Activated CD8-positive, alpha-beta T cell treated with anti-CD3 and anti-CD28 coated beads for 36 hours (primary cell): ENCODE results near the gene TMEM151A. TPM values are rescaled to one million over a fixed set of nuclear protein-coding genes. Genes with fewer than 3 reads are reported as not detected.

Source experiments
- ATAC-seq: fragments of 200-7000 bp; cut with Tn5 transposase; one replicate; pipeline ENCODE4 v1.10.0; 2021; ENCODE audit warnings: mild to moderate bottlenecking, moderate library complexity
- CTCF ChIA-PET: fragments of 350-600 bp; sonication (Branson Sonifier 250); formaldehyde crosslinking; loops from one replicate; lab custom pipeline; 2021; ENCODE audit warnings: antibody characterized with exemption; lab: Charles Lee
- POLR2A ChIA-PET: fragments of 350-600 bp; sonication (Branson Sonifier 250); formaldehyde crosslinking; loops from one replicate; lab custom pipeline; 2021; ENCODE audit warnings: antibody characterized with exemption; lab: Charles Lee
- DNase-seq: peaks from one replicate; pipeline ENCODE4 v3.0.0-alpha.2; 2020
- H3K27ac Mint-ChIP-seq: one replicate; pipeline ENCODE4 v1.8.0; 2021; ENCODE audit warnings: mild to moderate bottlenecking, mixed read lengths
- H3K27me3 Mint-ChIP-seq: one replicate; pipeline ENCODE4 v1.8.0; 2021; ENCODE audit warnings: mixed read lengths
- H3K36me3 Mint-ChIP-seq: one replicate; pipeline ENCODE4 v1.8.0; 2021; ENCODE audit warnings: low read depth, mixed read lengths
- H3K4me1 Mint-ChIP-seq: one replicate; pipeline ENCODE4 v1.8.0; 2021; ENCODE audit warnings: low read depth, mixed read lengths
- H3K4me3 Mint-ChIP-seq: one replicate; pipeline ENCODE4 v1.8.0; 2021; ENCODE audit warnings: mild to moderate bottlenecking, moderate library complexity, mixed read lengths
- H3K9me3 Mint-ChIP-seq: one replicate; pipeline ENCODE4 v1.8.0; 2021; ENCODE audit warnings: mixed read lengths
- intact Hi-C: fragments of 100-400 bp; cut with micrococcal nuclease; formaldehyde crosslinking; loops from one replicate; pipeline ENCODE4 v1.10.0; 2022
- total RNA-seq, 2 experiments: library from RNA; stranded (reverse); gene quantifications; one replicate each; pipeline ENCODE4 v1.2.3, GENCODE V29; 2021
- TF ChIP-seq, protein P1 (sequence below): fragments of 200-600 bp; IDR thresholded peaks from one replicate; pipeline ENCODE4 v1.8.0; 2022; ENCODE audit warnings: antibody characterized with exemption, mild to moderate bottlenecking

The TMEM151A gene
- total RNA-seq, 2 experiments from 2014 or later = not detected

DNA sequence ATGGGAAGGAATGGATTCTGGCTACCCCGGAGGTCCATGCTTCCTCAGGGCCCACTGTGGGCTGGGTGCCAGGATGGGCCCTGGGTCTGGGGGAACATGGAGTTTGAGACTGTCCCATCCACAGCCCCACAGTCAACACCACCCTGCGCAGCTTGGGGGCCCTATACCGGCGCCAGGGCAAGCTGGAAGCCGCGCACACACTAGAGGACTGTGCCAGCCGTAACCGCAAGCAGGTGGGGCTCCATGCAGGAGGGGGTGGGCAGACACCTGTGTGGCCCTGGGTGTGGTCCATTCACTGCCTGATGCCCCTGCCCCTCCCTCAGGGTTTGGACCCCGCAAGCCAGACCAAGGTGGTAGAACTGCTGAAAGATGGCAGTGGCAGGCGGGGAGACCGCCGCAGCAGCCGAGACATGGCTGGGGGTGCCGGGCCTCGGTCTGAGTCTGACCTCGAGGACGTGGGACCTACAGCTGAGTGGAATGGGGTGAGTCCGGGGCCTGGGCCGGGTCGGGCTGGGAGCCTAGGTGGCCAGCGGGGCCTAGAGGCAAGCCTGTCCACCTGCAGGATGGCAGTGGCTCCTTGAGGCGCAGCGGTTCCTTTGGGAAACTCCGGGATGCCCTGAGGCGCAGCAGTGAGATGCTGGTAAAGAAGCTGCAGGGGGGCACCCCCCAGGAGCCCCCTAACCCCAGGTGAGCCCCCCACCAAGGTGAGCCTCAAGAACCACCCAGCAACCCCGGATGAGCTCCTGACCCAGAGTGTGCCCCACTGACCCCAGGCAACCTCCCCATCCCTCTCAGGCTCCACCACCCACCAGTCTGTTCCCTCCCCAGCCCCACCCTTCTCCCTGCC lies 25.9 kb upstream of the TMEM151A start:
- Mint-ChIP-seq H3K4me3 (no peak overlapping the region), H3K27me3 (no peaks in the 10 kb centered on the region), H3K36me3 (peaks cover 30% of the 10 kb centered on the region), H3K27ac (no peak overlapping the region), H3K9me3 (no peaks in the 10 kb centered on the region), H3K4me1 (peaks cover 18% of the 10 kb centered on the region)
- no peak for DNase-seq
- ChIA-PET POLR2A (interaction anchor here (0.7 to 1.1 kb wide), 4 partner anchors 7 to 22 kb away, joined by 3 to 4 read pairs (median 4); no protein-coding TSS in a partner anchor), CTCF (interaction anchor here (0.7 to 1.6 kb wide), 7 partner anchors 7 to 65 kb away, joined by 3 to 5 read pairs (median 3); no protein-coding TSS in a partner anchor)
- intact Hi-C loops = no loop called here
- TF ChIP-seq, protein P1, sequence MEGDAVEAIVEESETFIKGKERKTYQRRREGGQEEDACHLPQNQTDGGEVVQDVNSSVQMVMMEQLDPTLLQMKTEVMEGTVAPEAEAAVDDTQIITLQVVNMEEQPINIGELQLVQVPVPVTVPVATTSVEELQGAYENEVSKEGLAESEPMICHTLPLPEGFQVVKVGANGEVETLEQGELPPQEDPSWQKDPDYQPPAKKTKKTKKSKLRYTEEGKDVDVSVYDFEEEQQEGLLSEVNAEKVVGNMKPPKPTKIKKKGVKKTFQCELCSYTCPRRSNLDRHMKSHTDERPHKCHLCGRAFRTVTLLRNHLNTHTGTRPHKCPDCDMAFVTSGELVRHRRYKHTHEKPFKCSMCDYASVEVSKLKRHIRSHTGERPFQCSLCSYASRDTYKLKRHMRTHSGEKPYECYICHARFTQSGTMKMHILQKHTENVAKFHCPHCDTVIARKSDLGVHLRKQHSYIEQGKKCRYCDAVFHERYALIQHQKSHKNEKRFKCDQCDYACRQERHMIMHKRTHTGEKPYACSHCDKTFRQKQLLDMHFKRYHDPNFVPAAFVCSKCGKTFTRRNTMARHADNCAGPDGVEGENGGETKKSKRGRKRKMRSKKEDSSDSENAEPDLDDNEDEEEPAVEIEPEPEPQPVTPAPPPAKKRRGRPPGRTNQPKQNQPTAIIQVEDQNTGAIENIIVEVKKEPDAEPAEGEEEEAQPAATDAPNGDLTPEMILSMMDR = no peak
- no peak for ATAC-seq

DNA sequence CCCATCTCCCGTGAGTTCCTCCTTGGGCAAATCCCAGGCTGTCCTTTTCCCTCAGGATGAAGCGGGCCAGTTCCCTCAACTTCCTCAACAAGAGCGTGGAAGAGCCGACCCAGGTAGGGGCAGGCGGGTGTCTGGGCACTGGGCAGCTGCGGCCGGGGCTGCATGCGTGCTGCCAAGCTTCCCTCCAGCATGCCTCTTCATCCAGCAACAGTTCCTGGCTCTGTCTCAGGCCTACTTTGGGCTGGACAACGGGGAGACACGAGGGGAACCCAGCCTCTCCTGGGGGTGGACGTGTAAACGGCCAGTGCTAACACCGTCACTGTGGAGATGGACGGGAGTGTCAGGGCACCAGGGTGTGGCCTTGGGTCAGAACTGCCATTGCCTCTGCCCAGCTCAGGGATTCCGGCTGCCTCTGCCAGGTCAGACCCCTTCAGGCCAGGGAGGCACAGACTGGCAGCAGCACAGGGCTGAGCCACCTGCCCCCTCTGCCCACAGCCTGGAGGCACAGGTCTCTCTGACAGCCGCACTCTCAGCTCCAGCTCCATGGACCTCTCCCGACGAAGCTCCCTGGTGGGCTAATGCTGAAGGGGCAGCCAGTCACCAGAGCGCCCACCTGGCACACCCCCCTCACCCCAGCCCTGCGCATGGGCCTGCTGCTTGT lies 25.2 kb upstream of the TMEM151A start:
- TF ChIP-seq, protein P1 = no peak
- ChIA-PET POLR2A (interaction anchor here (0.9 to 1.0 kb wide), 2 partner anchors 8 to 11 kb away, joined by 3 to 4 read pairs; no protein-coding TSS in a partner anchor), CTCF (interaction anchor here (1.2 to 7.6 kb wide), 3 partner anchors 8 to 45 kb away, joined by 3 to 37 read pairs (median 3); no protein-coding TSS in a partner anchor)
- H3K36me3 Mint-ChIP-seq = peaks cover 31% of the 10 kb centered on the region
- H3K27ac Mint-ChIP-seq = no peak overlapping the region
- H3K27me3 Mint-ChIP-seq = no peaks in the 10 kb centered on the region
- DNase-seq = no peak
- ATAC-seq = no peak
- H3K4me1 Mint-ChIP-seq = peaks cover 20% of the 10 kb centered on the region
- H3K4me3 Mint-ChIP-seq = peak overlapping the region; percentile 91
- intact Hi-C loops = no loop called here
- H3K9me3 Mint-ChIP-seq = no peaks in the 10 kb centered on the region

DNA sequence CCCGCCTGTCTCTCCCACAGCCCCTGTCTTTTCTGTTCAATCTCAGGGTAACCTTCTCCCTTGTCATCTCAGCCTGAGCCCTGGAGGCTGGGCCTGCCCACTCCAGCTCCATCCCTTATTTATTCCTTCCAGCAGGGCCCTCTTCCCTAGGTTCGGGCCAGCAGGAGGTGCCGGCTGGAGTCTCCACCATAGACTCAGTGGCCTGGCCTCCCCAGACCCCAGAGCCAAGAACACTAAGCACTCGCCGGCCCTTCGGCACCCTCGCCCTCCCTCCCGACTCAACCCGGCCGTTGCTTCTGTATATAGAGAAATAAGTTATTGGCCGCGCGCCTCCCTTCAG lies 24.7 kb upstream of the TMEM151A start:
- TF ChIP-seq, protein P1 = no peak
- Mint-ChIP-seq H3K4me3 (peak overlapping the region; percentile 91), H3K4me1 (peaks cover 25% of the 10 kb centered on the region), H3K27ac (peak overlapping the region; percentile 74), H3K9me3 (no peaks in the 10 kb centered on the region), H3K27me3 (no peaks in the 10 kb centered on the region), H3K36me3 (peaks cover 36% of the 10 kb centered on the region)
- no peak for DNase-seq
- ATAC-seq = no peak
- ChIA-PET POLR2A (interaction anchor here (0.8 to 6.4 kb wide), 8 partner anchors 8 to 340 kb away, joined by 3 to 76 read pairs (median 6); partner anchors contain the start of genes CD248 and CNIH2), CTCF (interaction anchor here (1.2 to 7.6 kb wide), 5 partner anchors 8 to 172 kb away, joined by 3 to 37 read pairs (median 3); no protein-coding TSS in a partner anchor)
- intact Hi-C loops = no loop called here

DNA sequence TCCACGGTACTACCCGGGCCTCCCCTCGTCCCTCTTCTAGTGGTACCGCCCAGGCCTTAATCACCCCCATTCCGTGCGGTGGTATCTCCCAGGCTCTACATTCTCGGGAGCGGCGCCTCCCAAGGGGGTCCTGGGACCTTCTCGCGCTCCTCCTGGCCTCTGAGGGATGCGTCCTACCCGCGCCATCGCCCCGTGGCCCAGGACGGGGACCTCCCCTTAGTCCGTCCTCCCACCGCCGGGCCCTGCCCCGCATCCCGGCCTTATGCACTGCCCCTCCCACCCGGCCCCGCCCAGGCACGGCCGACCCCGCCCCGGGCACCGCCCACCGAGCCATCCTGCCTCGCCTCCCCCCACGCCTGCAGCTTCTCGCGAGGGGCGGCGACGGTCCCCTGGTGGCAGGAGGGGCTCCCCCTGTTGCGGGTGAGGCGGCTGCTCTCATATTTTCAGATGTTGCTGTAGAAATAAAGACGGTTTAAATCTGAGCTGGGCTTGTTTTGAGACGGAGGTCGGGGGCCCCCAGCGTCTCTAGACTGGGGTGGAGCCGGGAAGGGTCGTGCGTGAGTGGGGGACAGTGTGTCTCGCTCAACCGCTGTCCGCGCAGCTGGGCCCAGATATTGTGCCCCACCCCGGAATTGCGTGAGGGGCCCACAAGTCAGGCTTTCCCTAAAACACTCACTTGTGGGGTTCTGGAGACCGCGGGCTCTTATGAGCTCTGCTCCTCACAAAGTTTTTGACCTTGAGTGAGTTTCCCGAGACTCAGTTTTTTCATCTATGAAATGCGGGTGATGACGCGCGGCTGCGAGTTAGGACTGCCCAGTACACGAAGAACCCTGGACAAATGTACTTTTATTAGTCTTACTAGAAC lies 24.1 kb upstream of the TMEM151A start:
- peak overlapping the region; percentile 91 for H3K4me3 Mint-ChIP-seq
- TF ChIP-seq, protein P1 = no peak
- intact Hi-C loops = no loop called here
- ChIA-PET POLR2A (interaction anchor here (0.6 to 6.4 kb wide), 12 partner anchors 9 to 340 kb away, joined by 3 to 76 read pairs (median 5); partner anchors contain the start of genes CD248 and CNIH2), CTCF (interaction anchor here (0.9 to 7.6 kb wide), 6 partner anchors 14 to 172 kb away, joined by 3 to 37 read pairs (median 4); partner anchors contain the start of gene YIF1A)
- H3K27ac Mint-ChIP-seq = peak overlapping the region; percentile 98
- DNase-seq = peak; percentile 93
- H3K4me1 Mint-ChIP-seq = peaks cover 26% of the 10 kb centered on the region
- H3K27me3 Mint-ChIP-seq = no peaks in the 10 kb centered on the region
- H3K36me3 Mint-ChIP-seq = peaks cover 36% of the 10 kb centered on the region
- H3K9me3 Mint-ChIP-seq = no peaks in the 10 kb centered on the region
- ATAC-seq = peak; percentile 71
